ENCODE results near the gene EN1. TPM values are rescaled to one million over a fixed set of nuclear protein-coding genes. Genes with fewer than 3 reads are reported as not detected.

The EN1 gene
- total RNA-seq, 8 experiments from 2014 or later, result 0.14 to 21.8 (median 1.1) TPM

- peaks cover 2 to 27% of the 10 kb centered on the region in 2 donors for H3K4me1 ChIP-seq (replicated peaks in 1 of 2)
- in situ Hi-C loops (cut with MboI; ENCODE audit: low pct_unique_long_range_greater_than_20kb in 2 of 9, low sequenced_read_pairs in 9 of 9, unreplicated experiment in 9 of 9), result loop anchor here in 3 of 9 experiments (10.0 to 25.0 kb wide), 2 partner anchors 184 to 622 kb away; no protein-coding TSS in a partner anchor
- no peak overlapping the region for H3K27ac ChIP-seq
- peak in 7 of 8 experiments; percentile 2 to 20 (median 8) for ATAC-seq (replicated peaks in 6 of 8)
- H3K4me3 ChIP-seq, result peak overlapping the region; percentile 9 to 32 (median 24)
- WGBS, 10 experiments, result 0 to 3% methylated on average over 6 to 8 of the region's 63 CpGs; no CpG with 5 or more reads in 8 of the 10 experiments
These were observed 951 bp downstream of the EN1 start for GRCh38 chr2:118846442-118846952.

GRCh38 chr2:118845522-118846441 lies 1.7 kb downstream of the EN1 start:
- WGBS, 10 experiments, result 0 to 50% (median 23%) methylated on average over 2 to 19 of the region's 47 CpGs; no CpG with 5 or more reads in 2 of the 10 experiments

GRCh38 chr2:118845005-118845521 lies 2.4 kb downstream of the EN1 start:
- ATAC-seq (replicated peaks in 6 of 8), result peak in 1 of 8 experiments; percentile 3
- H3K4me1 ChIP-seq (replicated peaks in 1 of 2), result peaks cover 2 to 27% of the 10 kb centered on the region in 2 donors
- WGBS, 10 experiments, result 0 to 60% (median 14%) methylated on average over 1 to 23 of the region's 43 CpGs; no CpG with 5 or more reads in 3 of the 10 experiments
- H3K4me3 ChIP-seq, result peak overlapping the region in 1 of 5 donors; percentile 24
- in situ Hi-C loops (cut with MboI; ENCODE audit: low pct_unique_long_range_greater_than_20kb in 2 of 9, low sequenced_read_pairs in 9 of 9, unreplicated experiment in 9 of 9), result loop anchor here in 3 of 9 experiments (10.0 to 25.0 kb wide), 2 partner anchors 183 to 620 kb away; no protein-coding TSS in a partner anchor
- no peak overlapping the region for H3K27ac ChIP-seq

More at GRCh38 chr2:118845522-118846441, 1.7 kb downstream of the EN1 start:
- in situ Hi-C loops (cut with MboI; ENCODE audit: low pct_unique_long_range_greater_than_20kb in 2 of 9, low sequenced_read_pairs in 9 of 9, unreplicated experiment in 9 of 9), result loop anchor here in 3 of 9 experiments (10.0 to 25.0 kb wide), 2 partner anchors 183 to 621 kb away; no protein-coding TSS in a partner anchor
- no peak overlapping the region for H3K27ac ChIP-seq
- peaks cover 2 to 27% of the 10 kb centered on the region in 2 donors for H3K4me1 ChIP-seq (replicated peaks in 1 of 2)
- ATAC-seq (replicated peaks in 6 of 8), result no peak
- peak overlapping the region in 4 of 5 donors; percentile 16 to 32 (median 26) for H3K4me3 ChIP-seq

- H3K4me1 ChIP-seq (replicated peaks in 1 of 2), result peaks cover 2 to 21% of the 10 kb centered on the region in 2 donors
- H3K4me3 ChIP-seq, result peak overlapping the region in 1 of 5 donors; percentile 24
- in situ Hi-C loops (cut with MboI; ENCODE audit: low pct_unique_long_range_greater_than_20kb in 2 of 9, low sequenced_read_pairs in 9 of 9, unreplicated experiment in 9 of 9), result loop anchor here in 3 of 9 experiments (10.0 to 25.0 kb wide), 2 partner anchors 182 to 620 kb away; no protein-coding TSS in a partner anchor
- H3K27ac ChIP-seq, result no peak overlapping the region
- ATAC-seq (replicated peaks in 6 of 8), result peak in 2 of 8 experiments; percentile 4 to 5
- 0 to 100% (median 39%) methylated on average over 1 to 6 of the region's 8 CpGs; no CpG with 5 or more reads in 3 of the 10 experiments for WGBS, 10 experiments
These were observed 3.0 kb downstream of the EN1 start for GRCh38 chr2:118844261-118845004.

- WGBS, 10 experiments, result 0 to 47% (median 27%) methylated on average over 2 to 4 of the region's 10 CpGs; no CpG with 5 or more reads in 5 of the 10 experiments
- no peak for ATAC-seq (replicated peaks in 6 of 8)
- Histone ChIP-seq H3K4me1 (replicated peaks in 1 of 2) (peaks cover 2 to 21% of the 10 kb centered on the region in 2 donors), H3K27ac (no peak overlapping the region), H3K4me3 (peak overlapping the region in 1 of 5 donors; percentile 8)
- in situ Hi-C loops (cut with MboI; ENCODE audit: low pct_unique_long_range_greater_than_20kb in 2 of 9, low sequenced_read_pairs in 9 of 9, unreplicated experiment in 9 of 9), result loop anchor here in 3 of 9 experiments (10.0 to 25.0 kb wide), 2 partner anchors 181 to 619 kb away; no protein-coding TSS in a partner anchor
These were observed 3.8 kb downstream of the EN1 start for GRCh38 chr2:118843483-118844132.

- Histone ChIP-seq H3K4me3 (peak overlapping the region in 1 of 5 donors; percentile 15), H3K4me1 (replicated peaks in 1 of 2) (peaks cover 2 to 15% of the 10 kb centered on the region in 2 donors), H3K27ac (no peak overlapping the region)
- peak in 2 of 8 experiments; percentile 1 to 24 for ATAC-seq (replicated peaks in 6 of 8)
- 0 to 93% (median 3%) methylated on average over 1 to 8 of the region's 60 CpGs; no CpG with 5 or more reads in 1 of the 10 experiments for WGBS, 10 experiments
- in situ Hi-C loops (cut with MboI; ENCODE audit: low pct_unique_long_range_greater_than_20kb in 2 of 9, low sequenced_read_pairs in 9 of 9, unreplicated experiment in 9 of 9), result loop anchor here in 3 of 9 experiments (10.0 to 25.0 kb wide), 2 partner anchors 181 to 618 kb away; no protein-coding TSS in a partner anchor
These were observed 4.6 kb downstream of the EN1 start for GRCh38 chr2:118842661-118843482.

- no peak overlapping the region for H3K27ac ChIP-seq
- 0 to 96% (median 7%) methylated on average over 2 to 22 of the region's 47 CpGs; no CpG with 5 or more reads in 1 of the 10 experiments for WGBS, 10 experiments
- peak overlapping the region in 1 of 5 donors; percentile 6 for H3K4me3 ChIP-seq
- no peak for ATAC-seq (replicated peaks in 6 of 8)
- in situ Hi-C loops (cut with MboI; ENCODE audit: low pct_unique_long_range_greater_than_20kb in 2 of 9, low sequenced_read_pairs in 9 of 9, unreplicated experiment in 9 of 9), result loop anchor here in 3 of 9 experiments (10.0 to 25.0 kb wide), 2 partner anchors 180 to 617 kb away; no protein-coding TSS in a partner anchor
- H3K4me1 ChIP-seq (replicated peaks in 1 of 2), result peaks cover 2 to 13% of the 10 kb centered on the region in 2 donors
These were observed 5.5 kb downstream of the EN1 start for GRCh38 chr2:118841828-118842461.

GRCh38 chr2:118841450-118841827 lies 6.0 kb downstream of the EN1 start:
- ATAC-seq (replicated peaks in 6 of 8), result no peak
- 4 to 97% (median 51%) methylated on average over 1 to 20 of the region's 20 CpGs; no CpG with 5 or more reads in 3 of the 10 experiments for WGBS, 10 experiments
- Histone ChIP-seq H3K4me1 (replicated peaks in 1 of 2) (peaks cover 2 to 14% of the 10 kb centered on the region in 2 donors), H3K4me3 (no peak overlapping the region), H3K27ac (no peak overlapping the region)
- in situ Hi-C loops (cut with MboI; ENCODE audit: low pct_unique_long_range_greater_than_20kb in 2 of 9, low sequenced_read_pairs in 9 of 9, unreplicated experiment in 9 of 9), result loop anchor here in 3 of 9 experiments (10.0 to 25.0 kb wide), 2 partner anchors 179 to 617 kb away; no protein-coding TSS in a partner anchor

- no peak for ATAC-seq (replicated peaks in 6 of 8)
- H3K4me1 ChIP-seq (replicated peaks in 1 of 2), result peaks cover 2 to 13% of the 10 kb centered on the region in 2 donors
- in situ Hi-C loops (cut with MboI; ENCODE audit: low pct_unique_long_range_greater_than_20kb in 2 of 9, low sequenced_read_pairs in 9 of 9, unreplicated experiment in 9 of 9), result loop anchor here in 1 of 9 experiments (25.0 kb wide), 1 partner anchor 177 kb away; no protein-coding TSS in a partner anchor
- no peak overlapping the region for H3K27ac ChIP-seq
- WGBS, 10 experiments, result 20 to 100% (median 91%) methylated on average over 1 to 5 of the region's 6 CpGs; no CpG with 5 or more reads in 2 of the 10 experiments
- H3K4me3 ChIP-seq, result no peak overlapping the region
These were observed 8.6 kb downstream of the EN1 start for GRCh38 chr2:118838741-118839455.

GRCh38 chr2:118837621-118838020 lies 9.8 kb downstream of the EN1 start:
- in situ Hi-C loops (cut with MboI; ENCODE audit: low pct_unique_long_range_greater_than_20kb in 2 of 9, low sequenced_read_pairs in 9 of 9, unreplicated experiment in 9 of 9), result loop anchor here in 1 of 9 experiments (25.0 kb wide), 1 partner anchor 175 kb away; no protein-coding TSS in a partner anchor
- peak in 1 of 8 experiments; percentile 3 for ATAC-seq (replicated peaks in 6 of 8)
- no peak overlapping the region for H3K27ac ChIP-seq
- 40 to 100% (median 70%) methylated on average over 1 to 2 of the region's 2 CpGs; no CpG with 5 or more reads in 5 of the 10 experiments for WGBS, 10 experiments
- peaks cover under 1 to 10% of the 10 kb centered on the region in 2 donors for H3K4me1 ChIP-seq (replicated peaks in 1 of 2)
- H3K4me3 ChIP-seq, result no peak overlapping the region

Data from motor neuron (in vitro differentiated cells).